Mesendoderm (in vitro differentiated cells): Measurements from ENCODE around the gene TMEM217. TPM values are rescaled to one million over a fixed set of nuclear protein-coding genes. Genes with fewer than 3 reads are reported as not detected.

ENCODE experiments used
- small RNA-seq: library from polyadenylated mRNA; stranded (forward); fragments of <200 nt; extraction: miRNeasy Mini kit (QIAGEN cat#:217004); gene quantifications from one replicate; pipeline ENCODE3, GENCODE V24; 2013; ENCODE audit not compliant: insufficient read depth

TMEM217 gene

Small RNAs within 50 kb of the gene (small RNA-seq; reads per million reads assigned to genes)
- gene AL096712.1 = not detected
